Measurements from ENCODE around the gene ZNF562. TPM values are rescaled to one million over a fixed set of nuclear protein-coding genes. Genes with fewer than 3 reads are reported as not detected.

ZNF562 gene
- total RNA-seq: 28.4 and 31.2 TPM in 2 replicates
- long read RNA-seq, transcript ZNF562-202 (6 exons, 2,111 nt): major isoform, 7 of 28 reads
- long read RNA-seq, partial matches to known transcripts: 0 of 28 reads
- long read RNA-seq, other reads (novel, unspliced or antisense): 19 of 28 reads

DNA sequence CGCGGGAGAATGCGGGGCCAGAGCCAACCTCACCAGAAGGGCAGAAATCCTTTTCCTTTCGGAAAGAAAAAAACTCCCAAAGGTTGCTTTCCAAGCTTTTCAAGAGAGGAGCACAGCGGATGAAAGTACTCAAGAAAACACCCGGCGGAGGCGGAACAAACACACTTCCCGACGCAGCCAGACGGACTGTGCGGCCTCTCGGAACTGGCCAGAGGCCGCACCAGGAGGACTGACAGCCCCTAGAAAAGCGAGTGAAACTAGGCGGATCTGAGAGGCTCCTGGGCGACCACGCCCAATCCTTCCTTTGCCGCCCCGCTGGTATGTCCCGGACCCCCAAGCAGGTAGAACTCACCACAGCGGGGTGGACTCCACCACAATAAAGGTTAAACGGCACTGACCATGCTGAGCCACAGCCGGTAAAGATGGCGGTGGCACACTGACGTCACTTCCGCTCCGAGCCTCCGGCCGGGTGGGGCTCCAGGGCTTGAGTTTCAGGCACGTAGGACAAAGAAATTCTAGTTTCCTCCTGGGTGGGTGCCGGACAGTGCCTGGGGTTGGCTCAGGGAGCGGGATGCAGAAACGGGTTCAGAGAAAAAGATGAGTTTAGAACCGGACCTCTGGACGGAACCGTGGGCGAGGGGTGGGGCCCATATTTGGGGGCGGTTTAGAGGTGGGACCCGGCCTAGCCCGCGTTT, at the start of gene ZNF562:
ZNF562 (minus strand) TSS at position 438 of the 695 bp plus-strand sequence. CDS start 14,356 bp downstream, outside the sequence.
- Mint-ChIP-seq H3K27me3 (no peaks in the 10 kb centered on the region), H3K4me3 (ENCODE audit: low read depth) (peak within 1 kb of the TSS; percentile 88), H3K4me1 (ENCODE audit: low read depth) (peaks cover 4% of the 10 kb centered on the region), H3K9me3 (ENCODE audit: low read depth) (peaks cover 22% of the 10 kb centered on the region), H3K27ac (peak within 1 kb of the TSS; percentile 100), H3K36me3 (ENCODE audit: insufficient read depth) (peaks cover 30% of the 10 kb centered on the region)
- TF ChIP-seq, protein P1, sequence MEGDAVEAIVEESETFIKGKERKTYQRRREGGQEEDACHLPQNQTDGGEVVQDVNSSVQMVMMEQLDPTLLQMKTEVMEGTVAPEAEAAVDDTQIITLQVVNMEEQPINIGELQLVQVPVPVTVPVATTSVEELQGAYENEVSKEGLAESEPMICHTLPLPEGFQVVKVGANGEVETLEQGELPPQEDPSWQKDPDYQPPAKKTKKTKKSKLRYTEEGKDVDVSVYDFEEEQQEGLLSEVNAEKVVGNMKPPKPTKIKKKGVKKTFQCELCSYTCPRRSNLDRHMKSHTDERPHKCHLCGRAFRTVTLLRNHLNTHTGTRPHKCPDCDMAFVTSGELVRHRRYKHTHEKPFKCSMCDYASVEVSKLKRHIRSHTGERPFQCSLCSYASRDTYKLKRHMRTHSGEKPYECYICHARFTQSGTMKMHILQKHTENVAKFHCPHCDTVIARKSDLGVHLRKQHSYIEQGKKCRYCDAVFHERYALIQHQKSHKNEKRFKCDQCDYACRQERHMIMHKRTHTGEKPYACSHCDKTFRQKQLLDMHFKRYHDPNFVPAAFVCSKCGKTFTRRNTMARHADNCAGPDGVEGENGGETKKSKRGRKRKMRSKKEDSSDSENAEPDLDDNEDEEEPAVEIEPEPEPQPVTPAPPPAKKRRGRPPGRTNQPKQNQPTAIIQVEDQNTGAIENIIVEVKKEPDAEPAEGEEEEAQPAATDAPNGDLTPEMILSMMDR (IDR thresholded peaks at IDR 0.05; ENCODE audit: unreplicated experiment): no peak
- DNase-seq (ENCODE audit: low spot score, unreplicated experiment): peak; percentile 57

DNA sequence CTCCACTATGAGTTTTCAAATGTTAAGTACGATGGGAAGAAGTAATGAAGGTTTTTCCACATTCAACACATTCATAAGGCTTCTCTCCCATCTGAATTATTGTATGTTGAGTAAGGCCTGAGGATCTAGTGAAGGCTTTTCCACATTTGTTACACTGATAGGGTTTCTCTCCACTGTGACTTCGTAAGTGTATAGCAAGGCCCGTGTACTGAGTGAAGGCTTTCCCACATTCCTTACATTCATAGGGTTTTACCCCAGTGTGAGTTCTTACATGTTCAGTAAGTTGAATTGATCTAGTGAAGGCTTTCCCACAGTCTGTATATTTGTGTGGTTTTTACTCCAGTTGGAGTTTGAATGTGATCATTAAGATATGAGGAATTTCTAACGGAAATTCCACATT, 49.3 kb upstream of the ZNF562 start:
- no peaks in the 10 kb centered on the region for H3K36me3 Mint-ChIP-seq (ENCODE audit: insufficient read depth)
- H3K9me3 Mint-ChIP-seq (ENCODE audit: low read depth): peaks cover 29% of the 10 kb centered on the region
- no peaks in the 10 kb centered on the region for H3K27me3 Mint-ChIP-seq
- H3K4me3 Mint-ChIP-seq (ENCODE audit: low read depth): no peak overlapping the region
- H3K27ac Mint-ChIP-seq: no peak overlapping the region
- no peaks in the 10 kb centered on the region for H3K4me1 Mint-ChIP-seq (ENCODE audit: low read depth)
- TF ChIP-seq, protein P1 (IDR thresholded peaks at IDR 0.05; ENCODE audit: unreplicated experiment): no peak
- no peak for DNase-seq (ENCODE audit: low spot score, unreplicated experiment)

DNA sequence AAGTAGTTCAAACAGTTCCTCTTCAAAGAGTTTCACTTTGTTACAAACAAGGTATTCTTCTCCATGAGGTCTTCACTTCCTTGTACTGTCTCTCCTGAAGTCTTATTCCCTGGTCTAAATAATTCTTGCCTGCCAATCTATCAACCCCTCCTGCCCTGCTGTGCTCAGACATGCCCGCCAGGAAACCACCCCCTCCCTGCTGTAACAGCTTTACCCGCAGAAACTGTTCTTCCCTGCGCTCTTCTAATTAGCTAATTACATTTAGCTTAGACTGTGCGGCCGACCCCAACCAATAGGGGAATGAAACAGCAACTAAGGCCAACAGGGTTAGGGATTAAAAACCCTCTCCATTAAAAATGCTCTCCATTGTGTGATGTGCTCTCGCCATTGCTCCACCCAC, 47.0 kb upstream of the ZNF562 start:
- Mint-ChIP-seq H3K4me3 (ENCODE audit: low read depth) (no peak overlapping the region), H3K27me3 (no peaks in the 10 kb centered on the region), H3K4me1 (ENCODE audit: low read depth) (no peaks in the 10 kb centered on the region), H3K27ac (no peak overlapping the region), H3K9me3 (ENCODE audit: low read depth) (peaks cover 31% of the 10 kb centered on the region), H3K36me3 (ENCODE audit: insufficient read depth) (no peaks in the 10 kb centered on the region)
- DNase-seq (ENCODE audit: low spot score, unreplicated experiment): no peak
- TF ChIP-seq, protein P1 (IDR thresholded peaks at IDR 0.05; ENCODE audit: unreplicated experiment): no peak

DNA sequence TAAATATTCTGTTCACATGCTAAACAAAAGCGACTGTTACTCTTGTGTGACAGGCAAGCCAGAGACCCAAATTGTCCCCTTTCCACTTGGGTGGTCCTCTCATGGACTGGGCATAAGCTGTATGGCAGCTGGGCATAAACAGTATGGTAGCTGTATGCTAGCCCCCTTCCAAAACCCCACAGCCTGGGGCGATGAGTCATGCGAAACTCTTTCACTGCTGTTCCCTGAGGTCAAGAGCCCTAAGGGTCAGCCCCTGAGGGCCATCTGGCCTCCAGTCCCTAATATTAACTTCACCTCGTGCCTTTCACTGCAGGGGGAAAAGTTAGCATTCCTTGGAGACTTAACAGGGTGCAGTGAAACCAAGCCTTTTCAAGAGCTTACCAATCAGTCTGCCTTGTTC, 45.6 kb upstream of the ZNF562 start:
- TF ChIP-seq, protein P1 (IDR thresholded peaks at IDR 0.05; ENCODE audit: unreplicated experiment): no peak
- Mint-ChIP-seq H3K27ac (no peak overlapping the region), H3K36me3 (ENCODE audit: insufficient read depth) (no peaks in the 10 kb centered on the region), H3K4me3 (ENCODE audit: low read depth) (no peak overlapping the region), H3K9me3 (ENCODE audit: low read depth) (peaks cover 35% of the 10 kb centered on the region), H3K27me3 (no peaks in the 10 kb centered on the region), H3K4me1 (ENCODE audit: low read depth) (no peaks in the 10 kb centered on the region)
- DNase-seq (ENCODE audit: low spot score, unreplicated experiment): no peak

DNA sequence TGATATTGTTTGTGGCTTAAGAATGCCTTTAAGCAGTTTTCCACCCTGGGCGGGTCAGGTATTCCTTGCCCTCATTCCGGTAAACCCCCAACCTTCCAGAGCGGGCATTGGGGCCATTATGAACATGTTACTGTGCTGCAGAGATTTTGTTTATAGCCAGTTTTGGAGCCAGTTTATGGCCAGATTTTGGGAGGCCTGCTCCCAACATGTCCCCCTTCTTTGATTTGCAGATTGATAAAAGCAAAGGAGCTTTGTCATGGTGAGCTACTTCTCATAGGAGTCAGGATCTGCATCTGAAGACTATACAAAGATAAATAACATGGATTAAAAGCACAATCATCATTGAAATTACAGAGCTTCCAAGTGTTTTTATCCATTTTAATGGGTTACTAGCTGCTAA, 36.9 kb upstream of the ZNF562 start:
- no peak for DNase-seq (ENCODE audit: low spot score, unreplicated experiment)
- no peak overlapping the region for H3K27ac Mint-ChIP-seq
- TF ChIP-seq, protein P1 (IDR thresholded peaks at IDR 0.05; ENCODE audit: unreplicated experiment): no peak
- no peak overlapping the region for H3K4me3 Mint-ChIP-seq (ENCODE audit: low read depth)
- no peaks in the 10 kb centered on the region for H3K4me1 Mint-ChIP-seq (ENCODE audit: low read depth)
- H3K27me3 Mint-ChIP-seq: no peaks in the 10 kb centered on the region
- H3K9me3 Mint-ChIP-seq (ENCODE audit: low read depth): peaks cover 47% of the 10 kb centered on the region
- peaks cover 2% of the 10 kb centered on the region for H3K36me3 Mint-ChIP-seq (ENCODE audit: insufficient read depth)
